Activated T-helper 1 cell treated with anti-CD3 and anti-CD28 coated beads, Interleukin-12 subunit alpha, Interleukin-12 subunit beta, Interleukin-2, Interleukin-4 antibody, amounts not matched to agents 30 ng/mL and 10 ng/mL and 1 ng/mL, durations not matched to agents 14 hours and 24 hours and 36 hours (primary cell): ENCODE data around the gene SLC16A13. TPM values are rescaled to one million over a fixed set of nuclear protein-coding genes. Genes with fewer than 3 reads are reported as not detected.

Experiments
- DNase-seq: peaks from one replicate; pipeline ENCODE4 v3.0.0; 2021; ENCODE audit warnings: low spot score
- H3K27ac Mint-ChIP-seq: one replicate; pipeline ENCODE4 v1.8.0; 2021; ENCODE audit warnings: mild to moderate bottlenecking, mixed read lengths
- H3K27me3 Mint-ChIP-seq: one replicate; pipeline ENCODE4 v1.8.0; 2022; ENCODE audit warnings: mild to moderate bottlenecking, moderate library complexity, mixed read lengths; ENCODE audit not compliant: insufficient read depth
- H3K36me3 Mint-ChIP-seq: one replicate; pipeline ENCODE4 v1.8.0; 2021; ENCODE audit warnings: low read depth, mixed read lengths
- H3K4me1 Mint-ChIP-seq: one replicate; pipeline ENCODE4 v1.8.0; 2021; ENCODE audit warnings: low read depth, mixed read lengths
- H3K4me3 Mint-ChIP-seq: one replicate; pipeline ENCODE4 v1.8.0; 2021; ENCODE audit warnings: mild to moderate bottlenecking, moderate library complexity, mixed read lengths
- H3K9me3 Mint-ChIP-seq: one replicate; pipeline ENCODE4 v1.8.0; 2021; ENCODE audit warnings: mixed read lengths
- intact Hi-C: fragments of 100-400 bp; cut with micrococcal nuclease; formaldehyde crosslinking; loops from one replicate; pipeline ENCODE4 v1.15.1; 2024
- total RNA-seq: library from RNA; stranded (reverse); gene quantifications from 2 replicates; pipeline ENCODE4 v1.2.3, GENCODE V29; 2022

SLC16A13 gene
- total RNA-seq, 1 donor from 2014 or later: 14.8 TPM

DNA sequence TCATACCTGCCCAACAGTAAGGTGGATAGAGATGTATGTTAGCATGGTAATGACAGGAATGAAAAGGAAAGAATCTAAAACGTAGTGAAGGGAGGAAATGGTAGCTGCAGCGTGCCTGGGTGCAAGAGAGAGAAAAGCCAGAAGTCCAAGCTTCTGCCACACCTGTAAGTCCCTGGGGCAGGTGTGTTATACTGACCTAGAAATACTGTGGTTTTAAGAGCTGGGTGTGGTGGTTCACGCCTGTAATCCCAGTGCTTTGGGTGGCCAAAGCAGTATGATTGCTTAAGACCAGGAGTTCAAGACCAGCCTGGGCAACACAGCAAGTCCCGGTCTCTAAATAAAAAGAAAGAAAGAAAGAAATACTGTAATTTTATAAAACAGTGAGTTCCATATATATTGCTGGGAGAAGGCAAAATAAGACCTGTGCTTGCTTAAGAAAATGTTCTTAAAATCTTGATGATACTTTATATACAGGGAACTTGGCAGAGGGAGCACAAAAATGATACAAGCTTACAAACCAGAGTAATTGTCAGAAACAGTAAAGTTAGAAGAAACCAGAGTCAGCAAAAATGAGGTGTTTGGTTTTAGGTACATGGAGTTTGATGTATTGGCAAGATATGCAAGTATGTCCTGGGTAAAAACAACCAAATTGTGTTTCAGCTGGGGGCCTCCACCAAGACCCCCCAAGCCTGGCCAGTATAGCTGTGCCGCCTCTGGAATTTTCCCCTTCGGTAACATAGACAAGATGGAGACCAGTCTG lies 33.3 kb upstream of the SLC16A13 start:
- no peak overlapping the region for H3K27ac Mint-ChIP-seq
- no peak overlapping the region for H3K4me3 Mint-ChIP-seq
- intact Hi-C loops: no loop called here
- no peaks in the 10 kb centered on the region for H3K27me3 Mint-ChIP-seq
- DNase-seq: no peak
- H3K36me3 Mint-ChIP-seq: peaks cover 30% of the 10 kb centered on the region
- H3K9me3 Mint-ChIP-seq: no peaks in the 10 kb centered on the region
- H3K4me1 Mint-ChIP-seq: peaks cover 18% of the 10 kb centered on the region

DNA sequence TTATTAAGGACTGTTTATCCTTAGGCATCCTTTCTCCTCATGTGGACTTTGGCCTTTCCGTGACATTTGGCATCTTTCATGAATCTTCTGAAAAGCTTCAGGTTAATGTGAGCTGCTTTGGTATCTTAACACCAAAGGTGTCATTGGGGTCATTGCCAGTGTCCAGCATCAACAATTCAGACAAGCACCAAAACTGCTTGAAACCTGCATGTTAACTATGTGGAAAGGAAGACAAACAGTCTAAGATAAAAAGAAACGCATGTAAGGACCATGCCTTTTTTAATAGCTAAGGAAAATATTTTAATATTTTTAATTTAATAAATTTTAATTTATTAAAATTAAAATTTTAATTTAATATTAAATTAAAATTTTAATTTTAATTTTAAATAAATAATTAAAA lies 32.1 kb upstream of the SLC16A13 start:
- Mint-ChIP-seq H3K27me3 (no peaks in the 10 kb centered on the region), H3K4me1 (peaks cover 18% of the 10 kb centered on the region), H3K27ac (no peak overlapping the region), H3K4me3 (no peak overlapping the region), H3K36me3 (peaks cover 21% of the 10 kb centered on the region), H3K9me3 (no peaks in the 10 kb centered on the region)
- intact Hi-C loops: loop anchor here (1.0 kb wide), 2 partner anchors 92 to 160 kb away; no protein-coding TSS in a partner anchor
- DNase-seq: no peak

DNA sequence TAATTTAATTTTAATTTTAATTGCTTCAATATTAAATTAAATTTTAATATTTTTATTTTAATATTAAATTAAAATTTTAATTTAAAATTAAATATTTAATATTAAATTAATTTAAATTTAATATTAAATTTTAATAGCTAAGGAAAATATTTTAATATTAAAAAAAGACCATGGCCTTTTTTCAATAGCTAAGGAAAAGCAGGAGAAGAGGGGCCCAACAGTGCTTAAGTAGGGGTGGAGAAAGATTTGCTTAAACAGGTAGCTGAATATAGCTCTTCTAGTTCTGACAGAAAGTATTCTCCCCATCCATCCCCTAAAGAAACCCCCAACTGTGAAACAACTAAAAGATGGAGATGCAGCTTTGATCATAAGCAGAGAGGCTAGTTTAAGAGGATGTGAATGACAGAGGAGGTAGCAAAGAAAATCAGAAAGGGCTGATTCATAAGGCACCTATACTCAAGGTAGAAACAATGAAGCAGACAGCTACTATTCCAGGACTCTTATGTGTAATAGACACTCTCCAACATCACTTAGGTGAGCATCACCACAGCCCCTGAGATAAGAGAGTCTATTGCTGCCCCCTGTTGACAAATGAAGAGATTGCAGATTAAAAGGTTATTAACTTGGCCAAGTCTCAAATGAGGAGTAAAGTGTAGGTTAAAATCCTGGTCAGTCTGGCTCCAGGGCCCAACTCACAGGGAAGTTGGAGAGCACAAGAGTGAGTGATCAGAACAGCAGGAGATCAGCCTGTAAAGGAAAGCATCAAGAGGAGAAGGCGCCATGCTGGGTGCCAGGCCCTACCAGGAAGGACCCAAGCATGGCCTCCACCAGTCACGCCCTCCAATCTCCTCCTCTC lies 31.2 kb upstream of the SLC16A13 start:
- H3K27me3 Mint-ChIP-seq: no peaks in the 10 kb centered on the region
- peaks cover 17% of the 10 kb centered on the region for H3K36me3 Mint-ChIP-seq
- H3K27ac Mint-ChIP-seq: peak overlapping the region; percentile 63
- H3K4me1 Mint-ChIP-seq: peaks cover 25% of the 10 kb centered on the region
- no peaks in the 10 kb centered on the region for H3K9me3 Mint-ChIP-seq
- peak; percentile 48 for DNase-seq
- H3K4me3 Mint-ChIP-seq: no peak overlapping the region
- intact Hi-C loops: loop anchor here (1.0 kb wide), 3 partner anchors 93 to 338 kb away; no protein-coding TSS in a partner anchor

DNA sequence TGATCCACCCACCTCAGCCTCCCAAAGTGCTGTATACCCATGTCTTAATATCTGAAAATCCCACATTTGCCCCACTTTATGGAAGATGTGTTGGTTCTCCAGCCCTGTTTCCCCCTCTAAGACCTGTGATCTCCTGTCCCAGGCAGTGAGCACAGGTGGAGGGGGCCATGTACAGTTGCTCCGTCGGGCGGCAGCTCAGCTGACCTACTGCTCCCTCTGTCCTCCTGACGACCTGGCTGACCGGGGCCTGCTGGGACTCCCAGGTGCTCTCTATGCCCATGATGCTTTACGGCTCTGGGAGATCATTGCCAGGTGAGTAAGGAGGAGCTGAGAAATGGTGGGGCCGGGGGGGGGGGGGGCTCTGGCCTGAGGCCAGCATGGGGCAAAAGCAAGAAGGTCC lies 30.1 kb upstream of the SLC16A13 start:
- no peaks in the 10 kb centered on the region for H3K9me3 Mint-ChIP-seq
- no peak overlapping the region for H3K27ac Mint-ChIP-seq
- H3K36me3 Mint-ChIP-seq: peaks cover 16% of the 10 kb centered on the region
- peaks cover 36% of the 10 kb centered on the region for H3K4me1 Mint-ChIP-seq
- DNase-seq: no peak
- intact Hi-C loops: loop anchor here (1.0 kb wide), 1 partner anchor 339 kb away; no protein-coding TSS in a partner anchor
- no peaks in the 10 kb centered on the region for H3K27me3 Mint-ChIP-seq
- no peak overlapping the region for H3K4me3 Mint-ChIP-seq

DNA sequence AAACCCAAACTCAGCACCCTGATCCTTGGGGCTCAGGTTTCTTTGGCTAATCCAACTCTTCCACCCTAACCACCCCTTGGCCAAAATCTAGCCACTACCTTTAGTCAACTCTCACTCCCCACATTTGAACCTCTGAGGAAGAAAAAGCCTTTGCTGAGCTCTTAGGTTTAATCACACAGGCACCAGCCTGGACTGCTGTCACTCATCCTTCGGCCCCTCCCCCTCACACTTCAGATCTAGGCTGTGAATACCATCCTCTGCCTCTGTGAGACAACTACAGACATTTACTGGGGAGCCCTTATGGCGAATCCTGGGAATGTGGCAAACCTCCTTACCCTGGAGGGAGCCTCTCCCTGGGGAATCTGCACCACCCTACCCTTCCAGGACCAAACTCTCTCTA lies 28.7 kb upstream of the SLC16A13 start:
- intact Hi-C loops: no loop called here
- H3K27ac Mint-ChIP-seq: no peak overlapping the region
- H3K36me3 Mint-ChIP-seq: peaks cover 9% of the 10 kb centered on the region
- H3K4me3 Mint-ChIP-seq: no peak overlapping the region
- DNase-seq: no peak
- H3K9me3 Mint-ChIP-seq: no peaks in the 10 kb centered on the region
- peaks cover 43% of the 10 kb centered on the region for H3K4me1 Mint-ChIP-seq
- H3K27me3 Mint-ChIP-seq: peaks cover under 1% of the 10 kb centered on the region

DNA sequence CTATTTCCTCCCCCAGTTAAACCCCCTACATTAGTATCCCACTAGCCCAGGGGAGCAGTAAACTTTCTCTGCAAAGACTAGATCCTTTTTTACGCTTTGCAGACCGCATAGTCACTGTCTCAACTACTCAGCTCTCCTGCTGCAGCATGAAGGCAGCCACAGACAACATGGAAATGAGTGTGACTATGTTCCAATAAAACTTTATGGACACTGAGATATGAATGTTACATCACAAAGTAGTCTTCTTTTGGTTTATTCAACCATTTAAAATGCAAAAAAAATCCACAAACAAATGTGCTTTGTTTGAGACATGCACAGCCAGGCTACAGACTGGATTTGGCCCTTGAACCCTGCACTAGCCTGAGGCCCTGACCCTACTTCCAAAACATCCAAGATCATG lies 25.3 kb upstream of the SLC16A13 start:
- intact Hi-C loops: loop anchor here (5.0 to 10.0 kb wide), 3 partner anchors 253 to 1144 kb away; partner anchors contain the start of genes CYB5D1, NAA38, PER1 and TMEM88
- Mint-ChIP-seq H3K4me3 (peak overlapping the region; percentile 68), H3K27me3 (peaks cover 5% of the 10 kb centered on the region), H3K36me3 (peaks cover 11% of the 10 kb centered on the region), H3K27ac (no peak overlapping the region), H3K9me3 (no peaks in the 10 kb centered on the region), H3K4me1 (peaks cover 40% of the 10 kb centered on the region)
- DNase-seq: no peak

DNA sequence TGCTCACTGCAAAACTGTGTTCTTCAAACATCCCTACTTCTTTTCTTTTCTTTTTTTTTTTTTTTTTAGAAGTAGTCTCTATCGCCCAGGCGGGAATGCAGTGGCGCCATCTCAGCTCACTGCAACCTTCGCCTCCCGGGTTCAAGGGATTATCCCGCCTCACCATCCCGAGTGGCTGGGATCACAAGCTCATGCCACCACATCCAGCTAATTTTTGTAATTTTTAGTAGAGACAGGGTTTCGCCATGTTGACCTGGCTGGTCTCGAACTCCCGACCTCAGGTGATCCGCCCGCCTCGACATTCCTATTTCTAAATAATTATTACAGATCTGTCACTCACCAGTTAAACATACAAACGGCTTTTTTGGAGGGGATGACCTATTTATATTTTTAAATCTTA lies 24.4 kb upstream of the SLC16A13 start:
- peak overlapping the region; percentile 99 for H3K4me3 Mint-ChIP-seq
- H3K4me1 Mint-ChIP-seq: peaks cover 49% of the 10 kb centered on the region
- intact Hi-C loops: loop anchor here (5.0 to 10.0 kb wide), 3 partner anchors 254 to 1143 kb away; partner anchors contain the start of genes CYB5D1, NAA38, PER1 and TMEM88
- H3K27me3 Mint-ChIP-seq: peaks cover 5% of the 10 kb centered on the region
- peaks cover 13% of the 10 kb centered on the region for H3K36me3 Mint-ChIP-seq
- H3K27ac Mint-ChIP-seq: peak overlapping the region; percentile 99
- no peak for DNase-seq
- H3K9me3 Mint-ChIP-seq: no peaks in the 10 kb centered on the region

DNA sequence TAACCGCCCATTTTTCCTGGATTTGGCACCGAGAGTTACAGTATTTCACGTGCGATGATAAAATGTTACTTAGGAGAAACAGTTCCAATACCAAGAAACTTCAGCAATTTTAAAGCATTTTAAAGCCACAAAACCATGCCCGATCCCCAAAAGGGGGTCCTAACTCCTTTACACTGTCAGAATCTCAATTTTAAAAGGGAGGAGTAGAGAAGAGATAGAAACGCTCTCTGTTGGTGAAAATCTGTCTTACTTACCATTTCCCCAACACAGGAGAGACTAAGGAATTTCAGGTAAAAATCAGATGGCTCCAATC lies 23.9 kb upstream of the SLC16A13 start:
- Mint-ChIP-seq H3K36me3 (peaks cover 18% of the 10 kb centered on the region), H3K27ac (peak overlapping the region; percentile 99), H3K27me3 (peaks cover 5% of the 10 kb centered on the region), H3K9me3 (no peaks in the 10 kb centered on the region), H3K4me3 (peak overlapping the region; percentile 99), H3K4me1 (peaks cover 54% of the 10 kb centered on the region)
- no peak for DNase-seq
- intact Hi-C loops: loop anchor here (5.0 to 10.0 kb wide), 3 partner anchors 255 to 1143 kb away; partner anchors contain the start of genes CYB5D1, NAA38, PER1 and TMEM88

DNA sequence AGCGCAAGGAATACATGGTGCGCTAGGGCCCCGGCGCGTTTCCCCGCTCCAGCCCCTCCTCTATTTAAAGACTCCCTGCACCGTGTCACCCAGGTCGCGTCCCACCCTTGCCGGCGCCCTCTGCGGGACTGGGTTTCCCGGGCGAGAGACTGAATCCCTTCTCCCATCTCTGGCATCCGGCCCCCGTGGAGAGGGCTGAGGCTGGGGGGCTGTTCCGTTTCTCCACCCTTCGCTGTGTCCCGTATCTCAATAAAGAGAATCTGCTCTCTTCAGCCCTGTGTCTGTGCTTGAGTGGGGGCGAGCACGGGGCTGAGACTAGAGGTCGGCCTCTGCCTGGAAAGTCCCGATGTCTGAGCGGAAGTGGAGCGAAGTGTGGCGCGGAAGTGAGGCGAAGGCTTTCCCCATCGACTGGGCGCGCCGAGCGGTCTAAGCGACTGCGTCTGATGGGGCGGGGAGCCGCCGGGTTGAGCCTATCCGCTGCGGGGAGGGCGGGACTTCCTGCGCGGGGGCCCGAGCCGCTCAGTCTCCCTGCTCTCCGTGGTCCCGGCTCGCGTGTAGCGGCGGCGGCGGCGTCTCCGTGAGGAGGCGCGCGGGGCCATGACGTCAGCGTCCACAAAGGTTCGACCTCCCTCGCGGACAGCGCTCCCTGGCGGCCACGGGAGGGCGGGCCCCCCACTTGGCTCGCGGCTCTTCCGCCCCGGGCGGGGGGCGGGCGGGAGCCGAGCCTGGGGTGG lies 21.4 kb upstream of the SLC16A13 start:
- H3K36me3 Mint-ChIP-seq: peaks cover 21% of the 10 kb centered on the region

DNA sequence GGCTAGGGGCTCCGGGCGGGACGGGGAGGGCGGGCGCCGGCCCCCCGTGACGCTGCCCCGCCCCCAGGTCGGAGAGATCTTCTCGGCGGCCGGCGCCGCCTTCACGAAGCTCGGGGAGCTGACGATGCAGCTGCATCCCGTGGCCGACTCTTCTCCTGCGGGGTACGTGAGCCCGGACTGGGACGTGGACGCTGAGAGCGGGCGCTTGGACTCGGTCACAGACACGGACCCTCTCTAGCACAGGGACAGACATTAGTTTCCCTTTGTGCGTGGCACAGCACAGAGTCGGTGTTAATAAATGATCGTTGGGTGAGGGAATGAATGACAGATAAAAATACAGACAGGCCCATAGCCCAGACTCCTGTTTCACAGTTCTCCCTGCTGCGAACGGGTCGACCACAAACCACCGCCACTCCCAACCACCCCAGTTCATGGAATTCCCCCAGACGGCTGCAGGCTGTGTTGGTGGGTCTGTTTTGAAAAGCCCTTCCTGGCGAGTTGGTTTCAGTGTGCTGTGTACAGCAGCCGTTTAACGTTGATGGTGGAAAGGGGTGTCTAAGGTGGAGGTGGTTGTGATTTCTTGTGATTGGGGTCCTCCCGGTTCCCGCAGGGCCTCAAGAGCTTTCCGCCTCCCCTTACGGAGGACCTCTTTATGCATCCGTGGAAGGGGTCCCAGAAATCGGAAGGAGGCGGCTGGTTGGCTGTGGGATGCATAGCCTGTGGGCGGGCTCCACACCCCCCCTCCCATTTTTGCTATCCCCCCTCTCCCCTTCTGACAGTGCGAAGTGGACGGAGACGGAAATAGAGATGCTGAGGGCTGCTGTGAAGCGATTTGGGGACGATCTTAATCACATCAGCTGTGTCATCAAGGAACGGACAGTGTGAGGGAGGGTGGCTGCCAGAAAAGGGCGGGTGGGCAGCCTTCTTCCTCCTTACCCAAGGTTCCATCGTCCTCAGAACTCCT lies 20.5 kb upstream of the SLC16A13 start:
- DNase-seq: peak; percentile 83
- intact Hi-C loops: loop anchor here (1.0 to 10.0 kb wide), 7 partner anchors 7 to 1433 kb away; partner anchors contain the start of genes C17orf100, CYB5D1, MED31 and NAA38
- Mint-ChIP-seq H3K27me3 (peaks cover 6% of the 10 kb centered on the region), H3K27ac (peak overlapping the region; percentile 94), H3K9me3 (no peaks in the 10 kb centered on the region), H3K4me3 (peak overlapping the region; percentile 91), H3K36me3 (peaks cover 17% of the 10 kb centered on the region), H3K4me1 (peaks cover 64% of the 10 kb centered on the region)

More for the DNA sequence above, 21.4 kb upstream of the SLC16A13 start:
- DNase-seq: peak; percentile 98
- Mint-ChIP-seq H3K4me1 (peaks cover 68% of the 10 kb centered on the region), H3K4me3 (peak overlapping the region; percentile 99), H3K27me3 (peaks cover 6% of the 10 kb centered on the region), H3K27ac (peak overlapping the region; percentile 99), H3K9me3 (no peaks in the 10 kb centered on the region)
- intact Hi-C loops: loop anchor here (1.0 to 10.0 kb wide), 5 partner anchors 8 to 1140 kb away; partner anchors contain the start of genes C17orf100, CYB5D1, MED31 and NAA38

DNA sequence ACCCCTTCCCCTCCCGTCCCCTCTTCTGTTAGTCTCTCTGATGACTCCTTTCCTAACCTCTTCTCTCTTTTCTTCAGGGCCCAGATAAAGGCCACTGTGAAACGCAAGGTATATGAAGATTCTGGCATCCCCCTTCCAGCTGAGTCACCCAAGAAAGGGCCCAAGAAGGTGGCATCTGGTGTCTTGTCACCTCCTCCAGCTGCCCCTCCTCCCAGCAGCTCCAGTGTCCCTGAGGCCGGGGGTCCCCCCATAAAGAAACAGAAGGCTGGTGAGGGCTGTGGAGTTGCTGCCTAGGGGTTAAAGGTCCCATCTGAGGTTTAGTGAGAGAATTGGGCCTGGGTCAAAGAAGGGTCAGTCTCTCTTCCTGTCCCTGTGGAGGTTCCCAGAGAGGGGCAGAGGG lies 19.4 kb upstream of the SLC16A13 start:
- no peaks in the 10 kb centered on the region for H3K9me3 Mint-ChIP-seq
- no peak for DNase-seq
- H3K4me1 Mint-ChIP-seq: peaks cover 67% of the 10 kb centered on the region
- intact Hi-C loops: loop anchor here (5.0 to 10.0 kb wide), 3 partner anchors 838 to 1434 kb away; partner anchors contain the start of genes CYB5D1, NAA38, NLRP1 and PER1
- peak overlapping the region; percentile 94 for H3K27ac Mint-ChIP-seq
- H3K27me3 Mint-ChIP-seq: peaks cover 6% of the 10 kb centered on the region
- peak overlapping the region; percentile 91 for H3K4me3 Mint-ChIP-seq
- peaks cover 17% of the 10 kb centered on the region for H3K36me3 Mint-ChIP-seq
